Fibroblast of gingiva (primary cell): ENCODE measurements around the gene RTN3.
A peak's percentile ranks its signal among the peaks of the same experiment; 100 is the strongest.
"Not testable (repeated sequence)": the region's sequence is repeated elsewhere in the genome, so short reads cannot be mapped to it uniquely, and the experiment has no call there.

Experiments
- DNase-seq: peaks from one replicate; pipeline ENCODE4 v3.0.0-alpha.2; 2011; ENCODE audit warnings: low read depth

The RTN3 gene

DNA sequence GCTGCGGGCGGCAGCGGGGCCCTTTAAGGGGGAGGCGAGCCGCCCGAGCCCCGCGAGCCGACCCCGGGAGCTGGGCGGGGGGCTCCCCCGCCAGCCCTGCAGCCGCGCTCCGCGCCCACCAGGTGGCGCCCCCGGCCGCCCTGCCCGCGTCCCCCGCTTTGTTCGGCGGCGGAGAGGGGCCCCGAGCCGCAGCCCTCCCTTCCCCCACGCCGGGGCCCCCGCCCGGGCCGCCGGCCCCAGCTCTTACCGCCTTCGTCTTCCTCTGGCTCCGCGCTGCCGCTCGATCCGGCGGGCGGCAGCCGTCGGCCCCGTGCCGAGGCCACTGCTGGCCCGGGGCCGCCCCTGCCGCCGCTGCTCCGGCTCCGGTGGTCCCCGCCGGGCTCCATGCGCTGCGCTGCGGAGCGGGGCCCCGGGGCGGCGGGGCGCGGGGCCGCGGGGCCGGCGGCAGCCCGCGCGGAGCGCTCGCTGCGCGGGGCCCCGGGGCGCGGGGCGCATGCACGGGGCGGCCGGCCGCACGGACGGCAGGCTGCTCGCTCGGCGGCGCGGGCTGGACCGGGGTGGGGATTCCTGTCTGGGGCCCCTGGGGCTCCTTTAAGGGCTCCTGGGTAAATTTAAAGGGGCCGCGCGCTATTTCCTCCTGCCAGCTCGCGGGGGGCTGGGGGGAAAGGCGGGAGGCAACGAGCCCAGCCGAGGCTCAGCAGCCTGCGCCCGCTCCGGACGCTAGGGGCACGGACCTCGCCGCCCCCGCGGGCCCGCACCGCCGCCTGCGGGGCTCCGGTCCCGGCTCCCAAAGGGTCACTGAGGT is 87.1 kb downstream of the RTN3 start, which contains the start of gene ZFTA:
TSS of gene ZFTA (minus strand) at position 539 of the 805 bp plus-strand sequence. CDS start at position 386, 153 bp downstream.
- peak; percentile 57 for DNase-seq

DNA sequence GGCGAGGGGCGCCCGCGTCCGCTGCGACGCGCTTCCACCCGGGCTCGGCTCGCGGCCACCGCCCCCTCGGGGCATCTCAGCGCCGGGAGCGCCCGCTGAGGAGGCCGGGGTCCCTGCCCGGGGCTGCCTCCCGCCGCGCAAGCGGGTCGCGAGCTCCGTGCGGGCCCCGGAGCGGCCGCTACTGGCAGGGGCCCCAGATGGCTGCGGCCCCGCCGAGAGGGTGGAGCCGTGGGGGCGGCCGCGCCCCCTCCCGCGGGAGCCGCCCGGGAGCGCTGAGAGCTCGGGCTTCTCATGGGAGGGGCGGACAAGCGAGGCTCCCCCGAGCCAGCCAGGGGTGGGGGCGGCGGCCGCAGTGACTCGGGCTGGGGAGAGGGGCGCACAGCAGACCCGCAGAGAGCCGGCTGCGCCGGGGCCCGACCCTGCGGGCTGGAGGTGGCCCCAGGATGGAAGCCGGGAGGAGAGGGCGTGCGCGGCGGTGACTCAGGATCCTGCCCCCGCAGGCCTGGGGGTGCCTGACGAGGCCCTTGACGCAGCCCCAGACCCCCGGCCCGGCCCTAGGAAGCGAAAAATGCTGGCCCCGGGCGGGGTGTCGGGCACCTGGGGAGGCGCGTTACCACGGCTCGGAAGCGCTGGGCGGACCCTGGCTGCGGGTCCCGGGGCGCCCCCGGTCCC is 87.9 kb downstream of the RTN3 start:
- peak; percentile 36 for DNase-seq

DNA sequence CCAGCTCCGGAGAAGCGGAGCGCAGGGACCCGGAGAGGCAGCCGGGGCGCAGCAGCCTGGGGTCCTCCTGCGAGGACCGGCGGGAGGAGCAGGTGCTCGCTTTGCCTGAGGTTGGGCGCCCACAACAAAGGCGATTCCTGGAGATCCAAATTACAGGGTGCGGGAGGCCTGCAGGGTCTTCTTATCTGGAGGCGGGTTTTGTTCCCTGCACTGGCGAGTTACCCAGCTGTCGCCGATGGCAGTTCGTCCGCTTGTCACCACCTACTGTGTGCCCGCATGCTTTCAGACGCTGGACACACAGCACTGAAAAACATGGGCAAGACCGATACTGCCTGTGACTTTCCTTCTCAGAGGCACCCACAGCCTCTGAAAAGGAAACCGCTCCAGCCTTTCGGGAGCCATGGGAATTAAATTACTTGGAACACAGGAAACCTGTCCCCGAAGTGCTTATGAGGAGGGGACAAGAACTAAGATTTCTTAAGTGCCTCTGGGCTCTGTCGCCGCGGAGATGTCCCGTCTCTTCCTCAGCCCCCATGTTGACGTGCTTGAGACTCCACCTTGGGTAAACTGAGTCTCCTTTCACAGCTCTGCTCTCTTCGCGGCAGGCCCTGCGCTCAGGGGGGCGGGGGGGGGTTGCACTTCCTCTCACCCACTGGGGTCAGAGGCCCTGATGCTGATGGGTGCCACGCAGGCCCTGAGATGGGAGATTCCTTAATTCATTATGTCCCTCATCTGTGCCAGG is 88.6 kb downstream of the RTN3 start:
- no peak for DNase-seq

DNA sequence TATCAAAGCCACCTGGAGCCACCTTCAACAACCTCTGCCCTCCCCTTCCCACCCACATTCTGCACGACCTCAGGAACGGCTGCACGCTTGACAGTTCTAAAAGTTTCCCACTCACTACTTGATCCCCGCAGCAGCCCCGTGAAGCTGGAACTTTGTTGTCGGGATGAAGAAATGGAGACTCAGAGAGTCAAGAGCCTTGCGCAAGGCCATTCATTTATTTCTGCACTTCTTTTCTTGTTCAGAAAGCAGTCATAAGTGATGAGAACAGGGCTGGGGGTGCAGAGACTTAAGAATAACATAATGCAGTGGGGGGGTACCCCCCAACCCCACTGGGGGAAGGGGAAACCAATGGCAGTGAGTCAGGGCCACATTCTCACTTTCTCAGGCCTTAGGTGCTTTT is 89.5 kb downstream of the RTN3 start:
- peak; percentile 22 for DNase-seq

DNA sequence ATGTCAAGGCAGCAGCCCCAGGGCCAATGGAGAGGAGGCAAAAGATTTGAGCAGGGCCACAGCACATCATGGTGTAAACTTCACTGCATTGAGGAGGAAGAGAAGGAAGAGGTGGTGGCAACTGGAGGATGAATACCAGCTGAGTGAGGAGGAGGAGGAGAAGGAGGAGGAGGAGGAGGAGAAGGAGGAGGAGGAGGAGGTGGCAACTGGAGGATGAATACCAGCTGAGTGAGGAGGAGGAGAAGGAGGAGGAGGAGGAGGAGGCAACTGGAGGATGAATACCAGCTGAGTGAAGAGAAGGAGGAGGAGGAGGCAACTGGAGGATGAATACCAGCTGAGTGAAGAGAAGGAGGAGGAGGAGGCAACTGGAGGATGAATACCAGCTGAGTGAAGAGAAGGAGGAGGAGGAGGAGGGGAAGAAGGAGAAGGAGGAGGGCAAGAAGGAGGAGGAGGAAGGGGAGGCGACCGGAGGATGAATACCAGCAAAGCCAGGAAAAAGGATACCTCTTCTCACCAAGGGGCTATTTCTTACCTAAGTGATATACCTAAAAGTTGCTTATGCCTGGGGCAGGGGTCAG is 90.5 kb downstream of the RTN3 start:
- not testable (repeated sequence) for DNase-seq

DNA sequence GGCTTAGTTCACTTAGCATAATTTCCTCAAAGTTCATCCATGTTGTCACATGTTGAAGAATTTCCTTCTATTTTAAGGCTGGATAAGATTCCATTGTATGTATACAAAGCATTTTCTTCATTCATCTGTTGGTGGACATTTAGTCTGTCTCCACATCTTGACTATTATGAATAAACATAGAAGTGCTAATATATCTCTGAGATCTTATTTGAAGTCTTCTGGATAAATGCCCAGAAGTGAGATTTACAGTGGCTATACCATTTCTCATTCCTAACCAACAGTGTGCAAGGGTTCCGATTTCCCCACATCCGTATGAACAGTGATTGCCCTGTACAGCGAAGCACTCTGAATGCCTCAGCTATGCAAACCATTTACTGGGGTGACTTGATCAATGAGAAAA is 93.9 kb downstream of the RTN3 start:
- DNase-seq, result no peak

DNA sequence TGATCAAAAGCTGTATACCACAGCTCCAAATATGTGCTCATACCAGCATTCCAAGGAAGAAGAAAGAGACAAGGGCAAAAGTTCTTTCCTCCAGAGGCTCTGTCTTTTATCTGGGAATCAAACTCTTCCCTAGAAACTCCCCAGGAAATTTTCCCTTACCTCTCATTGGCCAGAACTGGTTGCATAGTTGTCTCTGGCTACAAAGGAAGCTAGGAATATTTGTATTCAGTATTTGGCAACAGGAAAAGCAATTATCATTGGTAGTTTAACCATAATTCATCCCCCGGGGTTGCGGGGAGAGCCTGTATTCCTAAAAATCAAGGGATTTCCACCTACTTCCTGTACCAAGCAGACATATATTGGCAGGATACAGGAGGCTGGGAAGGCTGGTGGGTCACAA is 97.7 kb downstream of the RTN3 start:
- no peak for DNase-seq

DNA sequence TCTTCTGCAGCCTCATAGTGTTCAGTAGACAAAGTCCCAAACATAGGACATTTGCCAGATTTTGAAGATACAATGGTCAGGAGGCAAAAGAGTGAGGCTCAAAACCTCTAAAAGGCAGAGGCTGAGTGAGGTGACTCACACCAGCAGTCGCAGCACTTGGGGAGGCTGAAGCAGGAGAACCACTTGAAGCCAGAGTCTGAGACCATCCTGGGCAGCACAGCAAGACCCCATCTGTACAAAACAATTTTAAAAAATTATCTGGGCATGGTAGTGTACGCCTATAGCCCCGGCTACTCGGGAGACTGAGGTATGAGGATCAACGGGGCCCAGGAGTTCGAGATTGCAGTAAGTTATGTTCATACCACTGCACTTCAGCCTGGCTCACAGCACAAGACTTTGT is 101.4 kb downstream of the RTN3 start:
- DNase-seq, result no peak

DNA sequence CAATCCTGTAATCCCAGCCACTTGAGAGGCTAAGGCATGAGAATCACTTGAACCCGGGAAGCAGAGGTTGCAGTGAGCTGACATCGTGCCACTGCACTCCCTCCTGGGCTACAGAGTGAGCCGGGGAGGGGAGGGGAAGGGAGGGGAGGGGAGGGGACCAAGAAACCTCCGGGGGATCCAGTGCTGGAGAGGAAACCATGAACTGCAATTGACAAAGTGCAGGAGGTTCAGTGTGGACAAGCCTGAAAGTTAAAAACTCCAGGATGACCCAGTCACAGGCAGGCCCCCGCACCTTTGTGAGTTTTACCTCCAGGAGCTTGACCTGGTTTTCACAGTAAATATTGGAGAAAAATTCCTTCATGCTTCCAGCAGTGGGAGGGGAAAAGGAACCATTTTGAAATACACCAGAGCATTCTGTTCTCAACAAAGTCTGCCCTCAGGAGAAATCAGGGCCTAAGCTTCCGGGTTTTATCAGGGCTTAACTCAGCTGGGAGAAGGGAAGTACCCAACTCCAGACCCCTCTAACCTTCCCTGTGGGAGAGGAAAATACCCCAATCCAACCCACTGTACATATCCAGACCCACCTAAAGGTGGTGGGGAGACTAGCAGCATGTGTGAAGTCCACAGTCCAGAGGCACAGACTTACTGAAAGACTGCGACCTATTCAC is 102.8 kb downstream of the RTN3 start:
- no peak for DNase-seq

DNA sequence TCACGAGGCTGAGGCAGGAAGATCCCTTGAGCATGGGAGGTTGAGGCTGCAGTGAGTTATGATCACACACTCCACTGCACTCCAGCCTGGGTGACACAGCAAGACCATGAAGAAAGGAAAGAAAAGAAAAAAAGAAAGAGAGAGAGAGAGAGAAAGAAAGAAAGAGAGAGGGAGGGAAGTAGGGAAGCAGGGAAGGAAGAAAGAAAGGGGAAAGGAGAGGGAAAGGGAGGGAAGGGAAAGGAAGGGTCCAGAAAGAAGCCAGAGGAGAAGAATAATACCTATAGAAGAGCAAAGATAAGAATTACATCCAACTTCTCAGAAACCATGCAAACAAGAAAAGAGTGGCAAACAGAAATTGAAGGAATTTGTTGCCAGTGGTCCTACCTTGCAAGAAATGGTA is 104.5 kb downstream of the RTN3 start:
- DNase-seq, result no peak

DNA sequence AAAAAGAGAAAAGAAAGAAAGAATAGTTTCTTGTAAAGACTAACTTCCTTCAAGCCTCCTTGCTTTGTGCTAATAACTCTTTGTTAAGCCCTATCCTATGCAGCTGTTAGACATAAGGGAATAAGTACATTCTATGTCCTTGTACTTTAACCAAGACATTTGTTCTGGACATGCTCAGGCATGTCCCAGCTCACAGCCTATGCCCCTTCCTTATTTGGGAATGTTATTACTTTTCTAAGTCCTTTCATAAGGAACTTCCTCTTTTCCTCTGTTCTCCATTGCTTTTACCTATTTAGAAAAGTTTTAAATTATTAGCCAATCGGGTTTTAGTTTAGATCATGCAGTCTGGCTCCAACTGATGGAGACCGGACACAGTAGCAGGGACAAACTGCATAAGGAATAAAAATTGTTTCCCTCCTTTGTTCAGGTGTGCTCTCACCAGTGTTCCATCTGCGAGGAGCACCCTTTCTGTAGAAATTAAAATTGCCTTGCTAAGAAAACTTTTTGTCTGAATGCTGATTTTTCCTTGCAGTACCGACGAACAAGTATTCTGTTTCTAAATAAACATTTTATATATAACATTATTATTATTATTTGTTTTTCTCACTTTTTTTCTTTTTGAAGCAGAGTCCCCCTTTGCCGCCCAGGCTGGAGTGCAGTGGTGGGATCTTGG is 110.3 kb downstream of the RTN3 start:
- no peak for DNase-seq

DNA sequence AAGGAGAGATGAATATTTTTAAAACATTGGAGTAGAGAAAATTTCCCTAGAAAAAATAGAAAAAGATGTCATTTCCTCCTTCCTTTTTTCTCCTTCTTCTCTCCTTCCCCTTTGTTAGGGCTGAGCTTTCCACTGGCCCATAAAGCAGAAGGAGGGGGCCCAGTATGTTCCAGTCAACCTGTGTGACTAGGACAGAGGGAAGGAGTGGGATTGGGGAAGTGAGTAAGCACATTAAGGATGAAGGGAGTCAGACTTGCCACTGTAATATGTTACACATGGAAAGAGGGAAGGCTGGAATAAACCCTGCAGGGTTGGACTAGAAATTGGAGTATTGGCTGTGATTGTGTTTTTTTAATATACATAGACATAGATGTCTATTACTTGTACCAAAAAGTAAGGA is 111.9 kb downstream of the RTN3 start:
- no peak for DNase-seq

DNA sequence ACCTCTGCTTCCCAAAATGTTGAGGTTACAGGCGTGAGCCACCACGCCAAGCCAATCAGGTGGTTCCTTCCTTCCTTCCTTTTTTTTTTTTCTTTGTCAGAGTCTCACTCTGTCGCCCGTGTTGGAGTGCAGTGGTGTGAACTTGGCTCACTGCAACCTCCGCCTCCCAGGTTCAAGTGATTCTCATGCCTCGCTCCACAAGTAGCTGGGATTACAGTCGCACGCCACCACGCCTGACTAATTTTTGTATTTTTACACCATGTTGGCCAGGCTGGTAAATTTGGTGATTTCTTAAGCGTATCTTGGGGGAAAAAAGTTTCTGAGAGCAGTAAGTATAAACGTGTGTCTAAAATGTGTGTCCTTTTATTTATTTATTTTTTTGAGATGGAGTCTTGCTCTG is 113.8 kb downstream of the RTN3 start:
- no peak for DNase-seq

DNA sequence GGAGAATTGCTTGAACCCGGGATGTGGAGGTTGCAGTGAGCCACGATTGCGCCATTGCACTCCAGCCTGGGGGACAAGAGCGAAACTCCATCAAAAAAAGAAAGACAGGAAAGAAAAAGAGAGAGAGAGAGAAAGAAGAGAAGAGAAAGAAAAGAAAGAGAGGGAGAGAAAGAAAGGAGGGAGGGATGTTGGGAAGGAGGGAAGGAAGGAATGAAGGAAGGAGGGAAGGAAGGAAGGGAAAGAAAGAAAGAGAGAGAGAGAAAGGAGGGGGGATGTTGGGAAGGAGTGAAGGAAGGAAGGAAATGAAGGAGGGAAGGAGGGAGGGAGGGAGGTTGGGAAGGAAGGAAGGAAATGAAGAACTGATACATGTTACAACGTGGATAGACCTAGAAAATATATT is 119.6 kb downstream of the RTN3 start:
- DNase-seq, result no peak

DNA sequence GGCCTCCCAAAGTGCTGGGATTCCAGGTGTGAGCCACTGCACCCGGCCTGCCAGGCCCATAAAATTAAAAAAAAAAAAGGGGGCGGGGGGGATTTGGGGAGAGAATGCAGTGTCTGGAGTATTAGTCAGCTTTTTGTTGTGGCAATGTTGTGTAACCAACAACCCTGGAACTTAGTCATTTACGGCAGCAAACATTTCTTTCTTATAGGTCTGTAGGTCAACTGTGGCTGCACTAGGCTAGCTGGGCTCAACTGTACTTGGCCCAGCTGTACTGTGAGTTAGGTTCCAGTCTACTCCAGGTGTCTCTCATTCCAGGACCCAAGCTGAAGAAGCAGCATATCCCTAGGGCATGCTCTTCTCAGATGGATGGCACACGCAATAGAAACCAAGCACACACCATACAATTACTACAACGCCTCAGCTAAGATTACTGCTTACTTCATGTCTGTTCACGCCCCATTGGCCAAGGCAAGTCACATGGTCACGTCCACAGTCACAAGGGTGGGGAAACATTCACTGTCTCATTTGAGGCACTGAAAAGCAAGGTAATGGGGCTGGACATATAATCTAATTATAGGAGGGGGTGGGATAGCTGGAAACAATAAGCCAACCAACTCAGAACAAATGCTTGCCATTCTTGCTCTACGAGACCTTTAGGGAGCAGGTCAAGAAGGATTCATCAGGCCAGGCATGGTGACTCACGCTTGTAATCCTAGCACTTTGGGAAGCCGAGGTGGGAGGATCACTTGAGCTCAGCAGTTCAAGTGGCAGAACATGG is 121.5 kb downstream of the RTN3 start:
- peak; percentile 60 for DNase-seq

DNA sequence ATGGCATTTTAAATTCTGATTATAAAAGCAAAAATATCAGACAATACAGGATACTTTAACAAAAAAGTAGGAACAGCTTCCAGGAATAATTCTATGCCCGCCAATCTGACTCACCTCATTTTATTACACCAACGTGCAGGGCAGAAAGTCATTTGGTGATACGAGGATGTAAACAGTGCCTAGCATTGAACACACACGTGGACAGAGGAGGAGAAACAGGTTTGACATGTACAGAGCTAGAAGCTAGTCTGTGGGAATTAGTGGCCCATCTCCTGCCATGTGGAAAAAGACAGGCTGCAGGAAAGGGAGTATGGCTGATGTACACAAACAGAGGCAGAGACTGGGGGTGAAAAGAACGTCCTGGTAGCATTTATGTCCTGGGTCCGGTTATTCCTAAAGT is 123.0 kb downstream of the RTN3 start:
- no peak for DNase-seq

DNA sequence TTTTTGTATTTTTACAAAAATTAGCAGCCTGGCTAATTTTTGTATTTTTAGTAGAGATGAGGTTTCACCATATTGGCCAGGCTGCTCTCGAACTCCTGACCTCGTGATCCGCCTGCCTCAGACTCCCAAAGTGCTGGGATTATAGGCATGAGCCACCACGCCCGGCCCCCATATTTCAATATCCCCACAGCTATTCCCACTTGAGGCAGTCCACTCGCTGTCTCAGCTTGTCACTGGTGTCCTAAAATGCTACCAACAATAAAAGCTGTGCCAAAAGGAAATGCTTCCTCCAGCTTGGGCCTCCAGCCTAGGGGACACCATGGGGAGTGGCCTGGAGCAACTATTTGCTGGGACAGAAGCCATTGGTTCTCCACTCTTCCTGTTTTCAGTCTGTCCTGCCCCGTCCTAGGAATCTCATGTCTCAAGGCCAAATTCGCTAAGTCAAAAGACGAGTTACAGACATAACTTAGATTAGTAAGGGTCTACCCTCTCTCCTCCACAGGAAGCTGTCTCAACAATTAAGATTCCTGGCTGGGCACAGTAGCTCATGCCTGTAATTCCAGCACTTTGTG is 124.6 kb downstream of the RTN3 start:
- no peak for DNase-seq
